HG02973 (cell line): ENCODE results near the gene GALNT9.
"Not testable (repeated sequence)": the region's sequence is repeated elsewhere in the genome, so short reads cannot be mapped to it uniquely, and the experiment has no call there.

Source experiments
- ATAC-seq: cut with Tn5 transposase; IDR thresholded peaks from one replicate; pipeline ENCODE4 v1.9.1; 2021; ENCODE audit warnings: moderate library complexity; ENCODE audit not compliant: unreplicated experiment

The GALNT9 gene

DNA sequence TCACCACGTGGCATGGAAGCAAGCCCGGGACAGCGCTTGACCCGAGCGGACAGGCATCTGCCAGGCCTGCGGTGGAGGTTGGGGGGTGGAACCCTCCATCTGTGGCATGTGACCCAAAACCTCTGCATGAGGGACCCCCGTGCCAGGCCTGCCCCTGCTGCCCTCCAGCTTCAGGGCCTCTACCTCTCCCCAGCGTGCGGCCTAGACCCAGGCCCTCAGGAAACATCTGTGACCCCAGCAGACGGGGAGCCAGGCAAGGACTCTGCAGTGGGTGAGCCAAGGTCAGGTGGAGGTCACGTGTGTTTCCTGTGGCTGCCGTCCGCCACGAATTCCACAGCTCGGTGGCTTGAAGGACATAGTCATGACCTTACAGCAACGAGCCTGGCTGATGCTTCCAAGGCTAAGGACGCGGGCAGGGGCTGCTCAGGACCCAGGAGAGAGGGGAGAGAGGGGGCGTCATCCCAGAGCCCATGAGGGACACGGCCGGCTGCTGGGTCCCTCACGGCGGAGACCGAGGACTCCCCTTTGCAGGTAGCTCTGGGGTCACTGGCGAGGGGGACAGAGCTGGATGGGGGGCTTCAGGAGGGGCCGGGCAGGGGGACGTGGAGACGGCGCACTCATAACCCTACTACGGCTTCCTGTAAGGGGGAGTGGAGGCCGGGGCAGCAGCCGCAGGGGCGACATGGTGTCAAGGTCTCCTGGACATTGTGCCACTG, 91.5 kb downstream of the GALNT9 start:
- ATAC-seq, result no peak

DNA sequence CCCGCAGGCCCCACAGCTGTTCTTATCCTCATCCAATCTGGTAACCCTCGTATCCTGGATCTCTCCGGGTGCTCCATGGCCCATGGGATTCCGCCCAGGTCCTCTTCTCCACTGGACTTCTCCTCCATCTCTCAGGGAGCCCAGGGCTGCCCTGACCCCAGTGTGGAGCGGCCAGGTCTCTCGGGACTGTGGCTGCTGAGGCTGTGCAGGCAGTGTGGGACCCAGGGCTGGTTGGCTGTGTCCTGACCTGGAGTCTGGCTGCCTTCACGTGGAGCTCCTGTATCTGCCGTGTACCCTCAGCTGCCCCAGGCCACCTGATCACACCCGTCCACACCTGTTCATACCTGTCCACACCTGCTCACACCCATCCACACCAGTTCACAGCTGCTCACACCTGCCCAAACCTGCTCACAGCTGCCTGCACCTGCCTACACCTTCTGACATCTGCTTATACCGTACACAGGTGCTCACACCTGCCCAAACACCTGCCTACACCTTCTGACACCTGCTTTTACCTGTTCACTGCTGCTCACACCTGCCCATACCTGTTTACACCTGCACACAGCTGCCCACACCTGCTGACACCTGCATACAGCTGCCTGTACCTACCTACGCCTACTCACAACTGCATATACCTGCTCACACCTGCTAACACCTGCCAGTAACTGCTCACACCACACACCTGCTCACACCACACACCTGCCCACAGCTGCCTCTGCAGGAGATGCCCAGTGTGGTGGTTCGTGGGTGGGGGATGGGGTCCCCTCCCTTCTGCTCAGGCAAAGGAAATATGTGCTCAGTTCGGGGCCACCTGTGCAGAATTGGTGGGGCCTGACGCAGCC, 92.2 kb downstream of the GALNT9 start:
- no peak for ATAC-seq

GRCh38 chr12:132236129-132236929, 93.1 kb downstream of the GALNT9 start:
- no peak for ATAC-seq

DNA sequence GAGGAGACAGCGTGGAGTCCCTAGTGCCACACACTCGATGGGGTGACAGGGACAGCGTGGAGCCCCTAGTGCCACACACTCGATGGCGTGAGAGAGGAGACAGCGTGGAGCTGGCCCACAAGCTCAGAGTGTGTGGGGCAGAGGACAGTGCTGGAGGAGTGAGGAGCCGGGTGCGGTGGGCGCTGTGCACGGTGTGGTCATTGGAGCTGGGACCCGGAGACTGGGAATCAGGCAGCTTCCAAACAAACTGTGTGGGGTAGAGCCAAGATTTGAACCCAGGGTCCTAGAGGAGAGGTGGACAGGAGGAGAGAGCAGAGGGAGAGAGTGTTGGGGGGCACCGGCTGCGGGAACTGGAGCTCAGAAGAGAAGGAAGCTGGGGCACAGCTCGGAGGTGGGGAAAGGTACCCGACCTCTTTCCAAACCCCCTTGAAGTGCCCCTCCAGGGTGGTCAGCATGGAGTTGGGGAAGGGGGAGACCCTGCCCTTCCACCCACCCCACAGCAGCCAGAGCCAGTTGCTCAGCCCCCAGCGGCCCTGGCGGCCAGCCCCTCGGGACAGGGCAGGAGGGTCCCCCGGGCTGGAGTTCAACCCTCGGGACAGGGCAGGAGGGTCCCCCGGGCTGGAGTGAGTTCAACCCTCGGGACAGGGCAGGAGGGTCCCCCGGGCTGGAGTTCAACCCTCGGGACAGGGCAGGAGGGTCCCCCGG, 94.1 kb downstream of the GALNT9 start:
- no peak for ATAC-seq

DNA sequence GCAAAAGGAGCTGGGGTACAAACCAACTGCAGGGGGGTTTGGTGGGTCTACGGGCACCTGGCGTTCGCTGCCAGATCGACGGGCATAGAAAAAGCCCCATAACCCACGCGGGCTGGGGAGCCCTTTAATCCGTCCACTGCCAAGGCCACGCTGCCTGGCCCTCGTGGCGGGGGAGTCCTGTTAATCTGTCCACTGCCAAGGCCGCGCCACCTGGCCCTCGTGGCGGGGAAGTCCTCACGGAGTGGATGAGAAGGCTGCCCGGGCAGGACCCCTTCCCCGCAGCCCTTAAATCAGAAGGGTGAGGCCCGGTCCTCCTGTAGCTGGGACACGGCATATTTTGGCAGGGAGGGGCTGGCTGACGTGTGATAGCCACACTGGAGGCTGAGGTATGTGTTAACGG, 99.0 kb downstream of the GALNT9 start:
- no peak for ATAC-seq

DNA sequence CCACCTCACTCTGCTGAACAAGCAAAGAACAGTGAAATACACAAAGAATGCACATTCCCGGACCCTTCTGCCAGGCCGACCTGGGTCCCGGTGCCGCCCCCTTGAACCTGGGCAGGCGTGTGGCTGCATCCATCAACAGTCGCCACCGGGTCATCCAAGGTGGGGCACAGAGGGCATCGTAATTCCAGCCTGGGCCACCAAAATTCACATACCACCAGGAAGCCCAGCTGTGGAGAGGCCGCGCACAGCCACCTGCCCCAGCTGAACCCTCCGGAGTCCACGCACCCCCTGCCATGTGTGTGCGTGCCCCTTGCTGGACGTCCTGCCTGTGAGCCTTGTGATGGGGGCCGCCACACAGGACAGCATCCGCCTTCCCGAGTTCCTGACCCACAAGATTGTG, 99.5 kb downstream of the GALNT9 start:
- ATAC-seq, result no peak

GRCh38 chr12:132229193-132229760, 100.1 kb downstream of the GALNT9 start:
- ATAC-seq, result no peak

GRCh38 chr12:132228476-132229192, 100.8 kb downstream of the GALNT9 start:
- ATAC-seq, result no peak

DNA sequence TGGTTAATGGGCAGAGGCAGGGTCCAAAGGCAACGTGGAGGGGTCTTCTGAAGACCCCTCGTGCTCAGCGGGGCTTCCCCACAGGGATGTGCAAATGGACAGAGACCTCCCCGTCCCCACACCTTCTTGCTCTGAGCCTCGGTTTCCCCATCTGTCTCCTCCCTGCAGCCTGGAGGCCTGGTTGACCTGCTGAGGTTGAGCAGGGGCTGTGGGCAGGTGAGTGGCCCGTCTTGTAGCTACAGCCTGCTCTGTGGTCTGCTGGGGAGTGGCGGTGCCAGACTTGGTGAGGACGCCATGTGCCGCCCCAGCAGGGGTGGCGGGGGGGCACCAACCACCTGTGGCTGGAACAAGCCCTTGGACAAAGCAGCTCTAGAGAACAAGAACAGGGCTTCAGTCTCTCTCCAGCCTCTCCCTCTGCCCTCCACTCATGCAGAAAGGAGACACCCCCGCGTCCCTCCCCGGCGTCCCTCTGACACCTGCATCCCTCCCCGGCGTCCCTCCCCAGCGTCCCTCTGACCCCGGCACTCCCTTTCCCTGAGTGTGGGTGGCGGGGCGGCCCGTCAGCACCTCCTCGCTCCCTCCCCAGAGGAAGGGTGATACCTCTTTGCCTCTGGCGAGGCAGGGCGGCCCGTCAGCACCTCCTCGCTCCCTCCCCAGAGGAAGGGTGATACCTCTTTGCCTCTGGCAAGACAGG, 101.5 kb downstream of the GALNT9 start:
- ATAC-seq, result no peak

DNA sequence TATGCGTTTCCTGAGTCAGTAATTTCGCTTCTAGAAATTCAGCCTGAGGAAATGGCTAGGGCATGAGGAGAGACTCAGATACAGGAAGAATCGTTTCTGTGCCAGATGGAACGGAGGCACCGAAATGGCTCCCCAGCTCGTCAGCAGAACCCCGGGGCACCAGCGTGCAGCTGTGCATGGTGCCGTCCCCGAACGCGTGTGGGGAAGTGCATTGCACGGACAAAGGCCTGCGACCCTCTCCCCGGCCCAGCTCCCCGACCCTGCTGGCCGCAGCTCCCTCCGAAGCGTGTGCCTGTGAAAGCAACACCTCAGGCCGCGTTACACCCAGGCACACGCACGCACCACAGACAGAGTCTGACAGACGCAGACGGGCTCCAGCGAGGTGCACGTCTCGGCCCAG, 102.3 kb downstream of the GALNT9 start:
- no peak for ATAC-seq

GRCh38 chr12:132226604-132227003, 102.8 kb downstream of the GALNT9 start:
- ATAC-seq, result no peak

DNA sequence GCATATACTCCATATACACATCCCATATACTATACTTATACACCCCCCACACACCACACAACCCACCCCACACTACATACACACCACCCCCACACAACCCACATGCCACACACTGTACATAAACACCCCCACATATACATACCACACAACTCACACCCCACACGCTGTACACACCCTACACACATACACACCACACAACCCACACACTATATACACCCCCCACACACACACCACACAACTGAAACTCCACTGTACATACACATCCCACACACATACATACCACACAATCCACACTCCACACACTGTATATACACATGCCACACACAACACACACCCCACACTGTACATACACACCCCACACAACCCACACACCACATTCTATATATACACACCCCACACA, 104.2 kb downstream of the GALNT9 start:
- ATAC-seq, result no peak

GRCh38 chr12:132224484-132224883, 104.9 kb downstream of the GALNT9 start:
- ATAC-seq, result no peak

DNA sequence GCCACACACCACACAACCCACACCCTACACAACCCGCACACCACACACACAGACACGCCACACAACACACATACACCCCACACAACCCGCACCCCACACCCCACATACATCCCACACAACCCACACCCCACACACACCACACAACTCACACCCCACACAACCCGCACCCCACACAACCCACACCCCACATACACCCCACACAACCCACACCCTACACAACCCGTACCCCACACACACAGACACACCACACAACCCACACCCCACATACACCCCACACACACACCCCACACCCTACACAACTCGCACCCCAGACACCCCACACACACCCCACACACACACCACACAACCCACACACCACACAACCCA, 106.6 kb downstream of the GALNT9 start:
- no peak for ATAC-seq

DNA sequence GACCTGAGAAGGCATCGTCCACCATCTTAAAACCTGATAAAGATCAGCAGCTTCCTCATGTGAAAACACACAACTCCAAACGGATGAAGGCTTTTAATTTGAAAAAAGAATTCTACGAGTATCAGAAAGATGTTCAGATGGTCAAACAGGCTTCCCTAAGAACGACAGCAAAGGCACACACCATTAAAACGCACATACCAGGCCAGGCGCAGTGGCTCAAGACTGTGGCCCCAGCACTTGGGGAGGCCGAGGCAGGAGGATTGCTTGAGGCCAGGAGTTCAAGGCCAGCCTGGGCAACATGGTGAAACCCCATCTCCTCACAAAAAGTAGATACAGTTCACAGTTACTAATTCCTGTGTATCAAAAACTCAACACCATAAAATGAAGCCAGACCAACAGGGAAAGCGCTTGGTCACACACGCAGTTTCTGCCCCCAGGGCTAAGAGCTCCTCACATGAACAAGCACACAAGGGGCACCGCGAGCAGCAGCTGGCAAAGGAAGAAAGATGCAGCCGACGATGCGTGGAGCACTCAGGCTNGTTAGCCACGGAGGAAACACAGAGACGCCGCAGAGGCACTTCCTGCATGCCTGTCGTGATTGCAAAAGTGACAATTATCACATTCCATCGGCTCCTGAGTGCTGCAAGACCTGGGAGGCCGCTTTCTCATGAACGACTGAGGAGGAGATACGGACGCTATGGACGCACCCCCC, 107.1 kb downstream of the GALNT9 start:
- no peak for ATAC-seq

DNA sequence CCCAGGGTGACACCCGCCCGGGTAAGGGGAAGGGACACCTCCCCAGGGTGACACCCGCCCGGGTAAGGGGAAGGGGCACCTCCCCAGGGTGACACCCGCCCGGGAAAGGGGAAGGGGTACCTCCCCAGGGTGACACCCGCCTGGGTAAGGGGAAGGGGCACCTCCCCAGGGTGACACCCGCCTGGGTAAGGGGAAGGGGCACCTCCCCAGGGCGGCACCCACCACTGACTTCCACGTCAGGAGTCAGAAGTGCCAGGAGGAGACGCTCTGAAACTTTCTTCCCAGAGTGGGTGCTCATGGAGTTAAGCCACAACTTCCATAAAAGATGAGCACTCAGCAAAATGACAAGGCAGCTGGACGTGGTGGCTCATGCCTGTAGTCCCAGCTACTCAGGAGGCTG, 109.6 kb downstream of the GALNT9 start:
- not testable (repeated sequence) for ATAC-seq

DNA sequence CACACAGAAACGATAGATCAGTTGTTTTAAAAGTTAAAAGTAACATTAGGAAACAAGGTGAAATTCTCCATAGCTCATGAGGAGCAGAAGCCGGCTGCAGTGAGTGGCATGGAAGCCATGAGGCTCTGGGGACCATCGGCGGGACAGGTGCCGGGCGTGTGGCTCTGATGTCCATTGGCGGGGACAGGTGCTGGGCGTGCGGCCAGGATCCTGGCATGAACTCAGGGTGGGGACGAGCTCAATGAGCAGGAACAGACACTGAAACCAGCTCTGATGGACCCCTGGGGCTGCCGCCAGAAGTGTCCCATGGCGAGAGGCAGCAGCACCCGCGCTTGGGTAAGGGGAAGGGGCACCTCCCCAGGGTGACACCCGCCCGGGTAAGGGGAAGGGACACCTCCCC, 110.1 kb downstream of the GALNT9 start:
- ATAC-seq, result no peak

- no peak for ATAC-seq
Observed at GRCh38 chr12:132218915-132219314, 110.5 kb downstream of the GALNT9 start.

DNA sequence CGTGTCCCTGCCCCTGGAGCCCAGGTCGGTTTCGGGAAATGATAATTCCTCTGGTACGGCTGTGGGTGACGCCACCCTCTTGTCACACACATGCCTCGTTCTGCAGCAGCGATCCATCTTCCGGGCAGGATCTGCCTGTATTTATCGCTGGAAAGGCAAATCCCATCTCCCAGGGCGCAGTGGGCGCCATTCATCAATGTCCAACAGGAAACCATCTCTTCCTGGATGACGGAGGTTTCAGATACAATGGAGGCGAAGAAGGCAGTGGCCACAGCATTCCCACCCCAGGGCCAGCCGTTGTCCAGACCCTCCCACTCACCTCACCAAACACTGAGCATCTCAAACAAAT, 110.9 kb downstream of the GALNT9 start:
- ATAC-seq, result no peak
